Head of caudate nucleus (tissue), 42 donors: Measurements from ENCODE around the gene MAST4.
"Not testable (repeated sequence)": the region's sequence is repeated elsewhere in the genome, so short reads cannot be mapped to it uniquely, and the experiment has no call there.

Source experiments
- DNase-seq, 42 donors: peaks; one replicate each; pipeline versions ENCODE4 v3.0.0 to v3.0.0-alpha.2; 2020 to 2021; ENCODE audit warnings: mixed read lengths in 7 of 42
- intact Hi-C: fragments of 100-400 bp; cut with DNase I; formaldehyde crosslinking; loops from one replicate; pipeline ENCODE4 v1.15.0; 2022

Gene MAST4

DNA sequence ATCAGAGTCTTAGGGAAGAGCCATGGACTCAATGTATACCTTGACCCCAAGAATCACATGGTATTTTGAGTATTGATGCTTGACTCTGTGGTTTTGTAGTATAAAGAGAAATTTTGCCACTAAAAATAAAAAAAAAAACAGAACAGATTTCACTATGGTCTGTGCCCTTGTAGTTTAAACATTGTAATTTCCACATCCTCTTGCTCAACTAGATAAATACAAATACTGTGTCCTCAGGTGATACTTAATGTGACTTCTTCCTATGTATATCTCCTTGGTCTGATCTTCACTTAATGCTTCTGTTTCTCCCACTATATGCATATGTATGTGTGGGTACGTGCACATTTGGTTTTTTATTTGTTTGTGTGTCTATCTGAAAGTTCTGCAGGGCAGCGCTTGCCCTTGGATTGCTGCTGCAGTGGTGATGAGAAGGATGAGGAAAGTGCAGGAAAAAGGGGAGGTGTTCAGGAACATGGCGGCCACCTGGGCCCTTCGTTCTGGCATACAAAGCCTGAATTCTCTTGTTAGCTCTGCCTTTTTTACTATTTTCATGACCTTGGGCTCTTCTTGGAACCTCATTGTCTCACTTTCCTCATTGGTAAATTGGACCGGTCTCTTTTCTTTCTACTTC is 222.2 kb downstream of the MAST4 start:
- no peak for DNase-seq
- intact Hi-C loops: loop anchor here (10.0 kb wide), 1 partner anchor 336 kb away; no protein-coding TSS in a partner anchor

DNA sequence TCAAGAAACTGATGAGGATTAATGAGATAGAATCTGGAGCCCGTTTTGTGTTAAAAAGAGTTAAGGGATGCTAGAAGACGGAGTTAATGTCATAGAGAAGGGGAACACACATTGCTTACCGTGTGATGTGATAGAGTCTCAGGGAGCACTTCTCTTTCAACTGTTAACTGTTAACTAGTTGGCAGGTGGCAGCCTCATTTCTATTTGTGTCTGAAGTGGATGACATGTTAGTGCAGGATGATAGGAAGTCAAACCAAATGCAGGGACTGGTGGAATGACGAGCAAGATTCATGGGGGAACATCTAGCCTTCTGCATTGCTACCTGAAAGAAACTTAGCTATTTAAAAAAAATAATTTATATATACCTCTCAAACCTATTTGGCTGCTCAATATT is 222.7 kb downstream of the MAST4 start:
- DNase-seq: no peak
- intact Hi-C loops: loop anchor here (10.0 kb wide), 1 partner anchor 336 kb away; no protein-coding TSS in a partner anchor

DNA sequence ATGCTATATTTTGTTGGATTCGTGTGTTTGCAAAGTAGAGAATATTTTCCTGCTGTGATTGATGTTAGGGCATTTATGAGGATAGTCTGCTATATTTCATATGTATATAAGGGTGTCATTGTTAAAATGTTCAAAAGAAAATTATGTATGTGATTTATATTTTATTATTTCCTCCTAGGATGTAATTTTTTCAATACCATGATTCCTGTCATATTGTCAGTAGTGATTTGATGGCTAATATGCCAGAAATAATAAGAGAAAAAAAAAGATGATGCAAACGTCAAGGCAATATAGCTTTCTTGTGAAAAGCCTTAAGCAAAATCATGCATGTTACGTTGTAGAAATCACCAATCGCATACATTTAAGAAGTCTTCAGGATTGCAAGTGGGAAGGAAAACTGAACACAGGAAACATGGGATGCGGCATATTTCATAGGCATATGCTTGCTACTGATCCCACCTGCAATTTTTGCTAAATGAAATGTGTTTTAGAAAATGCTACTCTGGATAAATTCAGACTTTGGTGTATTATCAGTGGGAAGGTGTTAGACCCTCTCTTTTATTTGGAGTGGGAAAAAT is 224.5 kb downstream of the MAST4 start:
- no peak for DNase-seq
- intact Hi-C loops: no loop called here

DNA sequence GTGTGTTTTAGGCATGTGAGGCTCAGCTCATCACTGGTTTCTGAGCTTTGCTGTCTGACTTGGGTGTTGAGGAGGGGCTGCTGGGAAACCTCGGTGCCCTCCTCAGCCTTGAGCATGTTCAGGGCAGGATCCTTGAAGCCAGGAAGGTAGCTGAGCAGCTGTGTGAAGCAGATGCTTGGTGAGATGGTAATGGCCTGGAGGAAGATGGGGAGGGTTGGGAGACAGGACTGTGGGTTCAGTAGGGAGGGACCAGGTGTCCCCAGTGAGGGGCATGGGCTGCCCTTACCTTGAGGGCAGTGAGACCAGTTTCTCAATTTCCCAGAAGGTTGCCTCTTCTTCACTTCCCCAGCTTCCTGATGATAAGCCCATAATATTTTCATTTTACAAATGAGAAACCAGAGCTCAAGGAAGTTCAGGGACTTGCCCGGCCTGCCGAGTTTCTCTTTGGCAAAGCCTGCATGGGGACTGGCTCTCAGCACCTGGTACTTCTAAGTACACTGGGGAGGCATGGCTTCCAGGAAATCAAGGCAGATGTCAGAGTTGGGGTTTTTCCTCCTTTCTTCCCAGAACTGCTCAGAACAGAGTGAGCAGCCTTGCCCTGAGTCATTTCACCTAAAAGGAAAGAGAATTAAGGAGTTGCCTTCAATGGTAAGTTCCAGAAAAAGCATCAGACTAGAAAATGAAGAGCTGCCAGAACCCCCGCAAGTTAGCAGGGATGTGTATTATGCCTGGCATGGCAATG is 225.7 kb downstream of the MAST4 start:
- intact Hi-C loops: no loop called here
- DNase-seq: peak in 2 of 42 donors; percentile 22 to 45

DNA sequence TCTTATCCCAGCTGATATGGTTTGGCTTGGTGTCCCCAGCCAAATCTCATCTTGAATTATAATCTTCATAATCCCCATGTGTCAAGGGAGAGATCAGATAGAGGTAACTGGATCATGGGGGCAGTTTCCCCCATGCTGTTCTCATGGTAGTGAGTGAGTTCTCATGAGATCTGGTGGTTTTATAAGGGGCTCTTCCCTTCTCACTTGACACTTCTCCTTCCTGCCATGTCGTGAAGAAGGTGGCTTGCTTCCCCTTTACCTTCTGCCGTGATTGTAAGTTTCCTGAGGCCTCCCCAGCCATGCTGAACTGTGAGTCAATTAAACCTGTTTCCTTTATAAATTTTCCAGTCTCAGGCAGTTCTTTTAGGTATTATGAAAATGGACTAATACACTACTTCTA is 226.7 kb downstream of the MAST4 start:
- intact Hi-C loops: not testable (repeated sequence)

DNA sequence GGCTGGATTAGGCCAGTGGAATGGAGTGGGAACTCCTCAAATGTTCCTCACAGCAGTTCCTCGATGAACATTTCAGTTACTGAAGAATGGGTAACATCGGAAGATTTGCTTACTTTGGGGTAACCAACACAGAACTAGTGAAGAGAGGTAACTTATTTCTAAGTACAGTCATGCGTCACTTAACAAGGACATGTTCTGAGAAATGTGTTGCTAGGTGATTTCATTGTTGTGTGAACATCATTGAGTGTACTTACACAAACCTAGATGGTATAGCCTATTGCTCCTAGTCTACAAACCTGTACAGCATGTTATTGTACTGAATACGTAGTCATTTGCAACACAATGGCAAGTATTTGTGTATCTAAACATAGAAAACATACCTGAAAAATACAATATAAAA is 228.3 kb downstream of the MAST4 start:
- intact Hi-C loops: no loop called here
- no peak for DNase-seq

More for the DNA sequence above, 226.7 kb downstream of the MAST4 start:
- DNase-seq: not testable (repeated sequence)

DNA sequence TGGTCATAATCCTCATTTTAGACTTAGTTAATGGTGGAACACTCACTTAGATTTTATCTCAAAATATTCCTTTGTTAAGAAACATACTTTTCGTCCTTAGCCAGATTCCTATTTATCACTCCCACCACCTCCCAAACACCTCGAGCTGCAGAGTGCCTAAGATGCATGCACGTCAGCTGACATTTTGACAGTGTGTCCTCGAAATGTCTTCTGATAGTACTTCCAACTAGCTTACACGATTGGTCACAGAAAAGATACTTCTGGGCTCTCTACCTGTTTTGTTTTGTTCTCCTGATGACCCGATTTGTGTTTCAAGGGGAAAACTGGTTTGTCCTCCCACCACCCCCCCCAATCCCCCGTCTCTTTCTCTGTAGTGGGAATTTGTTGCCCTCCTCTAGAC is 230.1 kb downstream of the MAST4 start:
- intact Hi-C loops: no loop called here
- DNase-seq: no peak

DNA sequence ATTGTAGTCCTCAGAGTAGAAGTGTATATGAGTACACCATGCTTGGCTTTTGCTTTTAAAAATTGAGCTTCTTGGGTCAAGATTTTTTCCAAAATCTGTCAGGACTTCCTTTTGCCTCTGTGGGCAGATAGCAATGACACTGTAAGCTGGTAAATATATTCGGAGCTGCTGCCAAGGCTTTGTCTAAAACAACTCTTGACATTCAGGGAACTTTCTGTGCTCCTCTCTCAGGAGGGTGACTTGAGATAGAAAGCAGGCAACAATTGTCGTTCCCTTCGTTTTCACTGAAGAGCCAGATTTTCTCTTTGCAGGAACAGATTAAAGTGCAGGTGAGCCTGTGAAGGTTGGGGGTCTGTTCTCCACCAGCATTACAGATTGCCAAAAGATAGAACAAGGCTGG is 230.5 kb downstream of the MAST4 start:
- DNase-seq: no peak
- intact Hi-C loops: no loop called here

DNA sequence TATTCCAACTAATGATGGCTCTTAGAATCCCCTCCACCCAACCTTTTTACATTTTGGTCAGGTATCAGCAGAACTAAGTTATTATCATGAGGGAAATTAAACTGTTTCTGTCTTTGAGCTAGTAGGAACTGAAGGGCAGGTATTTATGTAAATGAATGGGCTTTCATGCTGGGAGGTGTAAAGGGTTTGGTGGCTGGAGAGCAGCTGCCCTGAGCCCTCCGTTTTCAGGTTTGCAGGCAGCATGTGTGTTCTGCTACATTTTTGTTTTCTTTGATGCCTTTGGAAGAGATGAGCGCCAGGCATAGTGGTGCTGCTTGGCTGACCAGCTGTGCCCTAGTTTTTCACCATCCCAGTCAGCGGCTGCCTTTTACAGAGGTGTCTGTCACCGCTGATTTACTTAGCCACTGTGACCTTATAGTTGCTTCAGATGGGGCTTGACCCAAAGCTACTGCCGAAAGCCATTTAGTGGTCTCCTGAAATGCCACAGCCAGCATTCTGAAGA is 231.9 kb downstream of the MAST4 start:
- intact Hi-C loops: no loop called here
- DNase-seq: peak in 1 of 42 donors; percentile 16

DNA sequence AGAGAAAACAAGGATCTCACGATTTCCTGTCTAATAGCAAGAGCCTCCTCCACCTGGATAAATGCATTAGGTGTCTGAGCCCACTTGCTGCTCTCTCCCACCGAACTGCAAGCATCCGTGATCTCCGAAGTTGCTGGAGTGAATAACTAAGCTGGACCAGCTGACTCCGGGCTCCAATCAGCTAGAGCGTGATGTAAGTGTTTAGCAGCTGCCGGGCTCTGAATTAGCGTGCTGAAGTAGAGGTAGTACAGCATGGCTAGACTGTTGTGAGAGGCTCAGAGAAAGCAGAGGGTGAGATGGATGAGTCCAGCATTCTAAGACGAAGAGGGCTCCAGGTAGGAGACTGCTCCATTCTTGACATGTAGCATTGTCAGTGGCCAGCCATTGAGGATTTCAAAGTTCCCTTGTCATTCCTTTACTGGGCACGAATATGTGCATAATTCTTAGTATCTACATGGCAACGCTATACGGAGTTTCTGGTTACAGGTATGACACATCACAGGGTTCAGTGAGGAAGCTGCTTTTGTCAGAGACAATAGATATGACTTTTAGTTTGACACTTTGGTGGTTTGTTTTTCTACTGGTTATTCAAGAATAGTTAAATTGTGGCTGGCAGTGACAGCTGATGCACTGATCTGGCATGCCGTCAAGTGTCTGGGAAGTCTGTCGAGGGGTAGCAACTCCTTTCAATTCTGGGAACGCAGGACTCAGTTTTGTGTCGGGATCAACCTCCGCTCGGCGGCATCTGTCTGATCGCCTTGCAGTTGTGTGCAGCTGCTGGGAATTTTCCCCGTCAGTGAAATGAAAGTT is 232.6 kb downstream of the MAST4 start:
- DNase-seq: peak; percentile 54 to 90 (median 78)
- intact Hi-C loops: no loop called here

DNA sequence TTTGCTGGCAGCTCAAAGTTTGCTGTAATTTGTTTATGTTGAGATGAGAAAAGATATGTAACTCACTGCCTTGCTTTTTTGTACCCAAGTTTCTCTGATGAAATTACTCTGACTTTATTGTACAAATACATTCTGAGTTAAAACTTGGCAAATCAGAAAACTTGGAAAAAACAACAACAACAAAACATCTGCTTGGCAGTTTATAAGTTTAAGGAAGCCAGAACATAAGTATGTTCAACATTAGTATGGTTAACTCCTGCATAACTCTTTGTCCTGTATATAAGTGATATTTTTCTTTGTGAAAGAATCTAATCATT is 233.1 kb downstream of the MAST4 start:
- DNase-seq: no peak
- intact Hi-C loops: no loop called here

DNA sequence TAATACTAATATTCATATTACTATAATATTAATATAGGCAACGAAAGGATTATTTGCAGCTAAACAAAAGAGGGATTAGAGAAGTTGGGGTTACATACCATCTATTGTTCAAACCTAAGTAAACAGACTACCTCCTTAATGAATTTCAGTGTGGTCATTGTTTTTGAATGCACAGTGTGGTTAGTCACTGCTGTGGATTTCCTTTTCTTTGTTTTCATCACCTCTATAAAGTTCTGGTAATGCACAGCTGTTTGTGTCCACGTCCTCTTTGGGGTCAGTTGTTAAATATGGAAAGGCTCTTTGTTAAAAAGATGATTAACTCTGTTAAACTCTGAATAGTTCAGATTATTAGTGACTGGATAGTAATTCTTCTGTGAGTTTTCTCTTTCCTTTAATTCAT is 233.6 kb downstream of the MAST4 start:
- no peak for DNase-seq
- intact Hi-C loops: no loop called here

DNA sequence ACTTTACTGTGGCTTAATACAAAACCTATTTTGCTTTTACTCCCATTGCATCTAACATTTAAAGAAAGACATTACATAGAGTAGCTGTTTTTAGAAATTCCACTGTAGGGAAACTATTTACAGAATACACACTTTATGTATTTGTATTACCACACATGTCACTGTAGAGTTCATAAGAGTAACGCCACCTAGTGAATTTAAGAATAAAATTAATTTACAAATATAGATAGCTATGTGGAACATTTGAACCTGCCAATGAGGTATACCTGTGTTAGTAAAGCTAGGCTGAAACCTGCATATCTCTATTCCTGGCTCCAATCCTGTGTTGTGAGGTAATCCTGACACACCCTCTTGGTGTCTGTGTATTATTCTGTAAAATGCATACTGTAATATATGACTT is 234.4 kb downstream of the MAST4 start:
- intact Hi-C loops: no loop called here
- DNase-seq: no peak

DNA sequence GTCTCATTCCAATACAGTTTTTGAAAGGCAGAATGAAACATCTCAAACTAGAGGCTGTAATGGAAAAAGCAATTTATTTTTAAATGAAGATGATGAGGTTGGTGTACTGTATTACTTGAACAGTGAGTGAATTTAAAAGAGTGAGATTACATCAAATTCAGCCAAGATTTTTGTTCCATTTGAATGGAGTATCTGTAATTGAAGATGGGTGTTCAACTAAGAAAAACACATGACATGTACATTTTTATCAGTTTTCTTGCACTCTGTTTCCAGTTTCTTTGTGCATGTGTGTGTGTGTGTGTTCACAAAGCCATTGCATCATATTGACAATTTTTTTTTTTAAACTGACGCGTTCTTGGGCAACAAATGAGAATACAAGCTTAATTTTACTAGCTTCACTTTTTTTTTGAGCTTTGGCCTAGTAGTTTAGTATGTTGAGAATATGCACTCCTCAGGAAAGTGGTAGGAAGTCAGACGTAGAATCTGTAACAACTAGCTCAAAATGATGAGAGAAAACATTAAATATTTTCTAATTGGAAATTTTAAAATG is 243.5 kb downstream of the MAST4 start:
- DNase-seq: no peak
- intact Hi-C loops: no loop called here

DNA sequence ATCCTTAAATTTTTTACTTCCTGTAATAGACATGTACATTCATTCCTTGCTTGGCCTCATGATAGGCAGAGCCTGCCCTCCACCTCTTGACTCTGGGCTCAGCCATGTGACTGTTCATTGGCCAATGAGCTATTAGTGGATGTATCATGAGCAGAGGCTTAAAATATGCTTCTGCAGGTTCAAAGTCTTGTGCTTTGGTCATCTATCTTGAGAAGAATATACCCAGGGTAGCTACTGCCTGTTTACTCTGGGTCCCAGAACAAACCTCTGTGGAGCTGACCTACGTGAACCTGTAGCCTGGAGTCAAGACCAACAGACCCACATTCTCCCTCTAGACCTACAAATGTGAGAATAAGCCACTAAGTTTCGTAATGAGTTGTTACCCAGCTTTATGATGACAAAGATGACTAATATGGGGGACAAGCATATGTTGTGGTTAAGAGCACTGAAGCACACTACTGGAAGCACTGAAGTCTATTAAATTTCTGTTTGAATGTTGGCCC is 244.4 kb downstream of the MAST4 start:
- intact Hi-C loops: no loop called here
- DNase-seq: no peak

DNA sequence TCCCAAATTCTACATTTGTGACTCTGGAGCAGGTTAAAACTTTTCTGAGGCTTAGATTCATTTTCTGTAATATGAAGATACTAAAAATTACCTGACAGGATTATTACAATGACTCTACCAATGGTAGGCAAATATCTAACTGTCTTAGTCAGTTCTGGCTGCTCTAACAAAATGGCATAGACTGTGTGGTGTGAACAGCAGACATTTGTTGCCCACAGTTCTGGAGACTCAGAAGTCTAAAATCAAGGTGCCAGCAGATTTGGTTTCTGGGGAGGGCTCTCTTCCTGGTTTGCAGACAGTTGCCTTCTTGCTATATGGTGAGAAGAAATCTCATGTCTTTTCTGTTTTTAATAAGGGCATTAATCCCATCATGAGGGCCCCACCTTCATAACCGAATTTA is 245.1 kb downstream of the MAST4 start:
- DNase-seq: no peak
- intact Hi-C loops: no loop called here

DNA sequence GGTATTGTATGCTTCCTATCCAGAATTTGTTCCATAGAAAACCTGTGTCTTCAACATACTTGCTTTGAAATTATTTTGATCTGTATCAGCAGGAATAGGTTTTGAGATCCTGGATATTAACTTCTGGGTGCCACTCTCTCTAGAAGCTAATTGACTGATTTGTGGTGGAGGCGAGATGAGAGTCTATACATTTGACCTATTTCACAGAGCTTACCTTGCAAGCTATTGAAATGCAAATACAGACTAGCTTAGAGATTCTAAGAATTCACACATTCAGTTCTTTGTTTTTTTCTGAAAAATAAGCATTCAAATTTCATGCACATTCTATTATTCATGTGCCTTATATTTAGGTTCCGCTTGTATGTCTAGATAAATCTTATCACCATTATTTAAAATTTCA is 246.3 kb downstream of the MAST4 start:
- intact Hi-C loops: no loop called here
- no peak for DNase-seq

DNA sequence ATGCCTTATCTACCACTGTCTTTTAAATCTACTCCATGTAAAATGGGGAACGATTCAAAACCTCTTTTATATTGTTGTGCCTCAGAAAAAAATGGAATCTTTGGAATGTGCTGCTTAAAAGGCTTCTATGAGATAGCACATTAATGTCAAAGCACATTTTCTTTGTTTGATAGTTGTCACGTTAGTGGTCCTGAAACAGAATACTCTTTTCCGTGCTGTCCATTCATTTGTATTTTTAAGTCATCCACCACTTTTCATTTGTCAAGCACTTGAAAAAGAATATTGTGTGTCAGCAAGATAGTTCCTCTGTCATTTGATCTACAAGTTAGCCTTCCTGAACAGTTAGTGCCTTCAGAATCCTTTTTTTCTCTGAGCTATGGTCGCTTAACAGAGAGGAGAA is 246.9 kb downstream of the MAST4 start:
- DNase-seq: no peak
- intact Hi-C loops: no loop called here
